Measurements from ENCODE around the gene ELOVL5.
"Not testable (repeated sequence)": the region's sequence is repeated elsewhere in the genome, so short reads cannot be mapped to it uniquely, and the experiment has no call there.

Gene ELOVL5

DNA sequence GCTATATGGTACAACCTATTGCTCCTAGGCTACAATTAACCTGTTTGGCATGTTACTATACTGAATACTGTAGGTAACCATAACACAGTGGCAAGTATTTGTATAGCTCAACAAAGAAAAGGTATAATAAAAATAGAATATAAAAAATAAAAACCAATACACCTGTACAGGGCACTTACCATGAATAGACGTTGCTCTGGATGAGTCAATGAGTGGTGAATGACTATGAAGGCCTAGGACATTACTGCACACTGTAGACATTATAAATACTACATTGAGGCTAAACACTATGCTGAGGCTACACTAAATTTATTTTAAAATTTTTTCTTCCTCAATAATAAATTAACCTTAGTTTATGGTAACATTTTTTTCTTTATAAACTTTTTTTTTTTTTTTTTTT is 18.6 kb downstream of the ELOVL5 start:
- no peaks in the 10 kb centered on the region for H3K27me3 ChIP-seq (ENCODE audit: control insufficient read depth, insufficient read depth, low read length)
- peaks cover 2% of the 10 kb centered on the region; the same call in 1 of the 2 replicates for H3K36me3 ChIP-seq (ENCODE audit: control insufficient read depth, insufficient read depth, low read length)
- H3K9me3 ChIP-seq (ENCODE audit: control insufficient read depth, insufficient read depth, low read length) = no peaks in the 10 kb centered on the region
- WGBS (ENCODE audit: insufficient coverage, insufficient read length) = no CpG with 5 or more reads among the region's 1 CpG
- no peak overlapping the region for H3K4me3 ChIP-seq (ENCODE audit: low read length)
- 0 out of 2 replicates have a peak, but pooled peaks cover 2% of the 10 kb centered on the region for H3K4me1 ChIP-seq (ENCODE audit: control insufficient read depth, insufficient read depth, low read length)
- H3K27ac ChIP-seq (ENCODE audit: low read length) = no peak overlapping the region
- DNase-seq (ENCODE audit: low read depth, low spot score) = no peak

DNA sequence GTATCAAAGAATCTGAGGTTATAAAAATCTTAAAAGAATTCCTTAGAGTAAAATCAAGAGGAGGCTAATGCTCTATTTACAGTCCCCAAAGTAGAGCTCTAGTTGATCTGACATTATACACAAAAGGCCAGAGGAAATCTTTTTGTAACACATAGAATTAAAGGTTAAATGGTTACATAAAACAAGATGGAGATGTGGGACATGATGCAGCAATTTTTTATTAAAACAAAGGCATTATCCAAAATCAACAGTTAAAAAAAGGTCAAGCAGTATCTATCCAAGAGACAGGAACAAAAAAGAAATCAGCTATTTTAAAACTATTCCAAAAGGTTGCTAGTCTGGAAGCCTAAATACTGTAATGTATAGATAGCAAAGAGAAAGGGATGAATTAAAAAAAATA is 20.4 kb downstream of the ELOVL5 start:
- no peaks in the 10 kb centered on the region for H3K27me3 ChIP-seq (ENCODE audit: control insufficient read depth, insufficient read depth, low read length)
- no peaks in the 10 kb centered on the region for H3K9me3 ChIP-seq (ENCODE audit: control insufficient read depth, insufficient read depth, low read length)
- no peak for DNase-seq (ENCODE audit: low read depth, low spot score)
- no peak overlapping the region for H3K27ac ChIP-seq (ENCODE audit: low read length)
- no peak overlapping the region for H3K4me3 ChIP-seq (ENCODE audit: low read length)
- 0 out of 2 replicates have a peak, but pooled peaks cover 2% of the 10 kb centered on the region for H3K4me1 ChIP-seq (ENCODE audit: control insufficient read depth, insufficient read depth, low read length)
- H3K36me3 ChIP-seq (ENCODE audit: control insufficient read depth, insufficient read depth, low read length) = no peaks in the 10 kb centered on the region

DNA sequence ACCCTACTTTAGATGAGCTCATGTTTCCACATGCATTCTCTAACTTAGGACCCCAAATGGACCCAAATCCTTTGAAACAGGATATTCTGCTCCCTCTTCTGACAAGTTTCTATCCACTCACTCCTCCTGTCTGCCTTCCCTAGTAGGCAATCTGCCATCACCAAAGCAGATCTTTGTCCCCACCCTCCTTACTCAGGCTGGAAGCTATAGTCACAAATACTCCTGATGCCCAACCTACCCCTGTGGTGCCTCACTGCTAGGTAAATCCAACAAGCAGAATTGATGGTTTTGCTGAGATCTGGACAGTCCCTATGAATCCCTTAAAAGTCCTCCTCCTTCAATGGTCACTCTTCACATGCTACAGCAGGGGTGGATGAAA is 21.7 kb downstream of the ELOVL5 start:
- H3K9me3 ChIP-seq (ENCODE audit: control insufficient read depth, insufficient read depth, low read length) = no peaks in the 10 kb centered on the region
- DNase-seq (ENCODE audit: low read depth, low spot score) = no peak
- no peak overlapping the region for H3K27ac ChIP-seq (ENCODE audit: low read length)
- no peak overlapping the region for H3K4me3 ChIP-seq (ENCODE audit: low read length)
- 0 out of 2 replicates have a peak, but pooled peaks cover 2% of the 10 kb centered on the region for H3K4me1 ChIP-seq (ENCODE audit: control insufficient read depth, insufficient read depth, low read length)
- no peaks in the 10 kb centered on the region for H3K27me3 ChIP-seq (ENCODE audit: control insufficient read depth, insufficient read depth, low read length)
- no peaks in the 10 kb centered on the region for H3K36me3 ChIP-seq (ENCODE audit: control insufficient read depth, insufficient read depth, low read length)

DNA sequence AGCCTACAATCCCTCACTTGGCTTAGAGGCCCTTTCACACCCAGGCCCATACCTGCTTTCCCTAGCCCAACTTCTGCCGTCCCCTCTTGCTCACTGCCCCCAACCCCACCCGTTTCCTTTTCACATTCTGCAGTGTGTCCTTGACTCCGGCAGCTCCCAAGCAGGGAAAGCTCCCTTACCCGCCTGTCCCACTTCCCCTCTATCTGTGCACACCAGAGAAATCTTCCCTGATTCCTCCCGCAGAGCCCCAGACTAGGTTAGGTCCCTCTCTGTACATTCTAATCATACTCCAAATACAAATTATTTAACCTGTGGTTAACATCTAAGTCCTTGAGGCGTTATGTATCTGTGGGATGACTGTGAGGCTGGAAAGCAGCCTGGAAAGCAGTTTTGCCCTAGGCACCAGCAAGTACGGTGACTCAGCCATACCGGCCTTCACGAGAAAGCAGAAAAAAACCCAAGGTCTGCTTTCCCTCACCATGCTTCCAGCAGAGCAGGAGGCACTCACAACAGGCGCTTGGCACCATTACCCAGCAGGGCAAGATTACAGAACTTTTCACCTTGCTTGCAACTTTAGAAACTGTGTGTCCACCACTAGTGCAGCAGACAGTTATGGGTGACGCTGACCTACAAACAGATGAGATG is 22.3 kb downstream of the ELOVL5 start:
- no peak for DNase-seq (ENCODE audit: low read depth, low spot score)
- WGBS (ENCODE audit: insufficient coverage, insufficient read length) = no CpG with 5 or more reads among the region's 11 CpGs
- no peak overlapping the region for H3K4me3 ChIP-seq (ENCODE audit: low read length)
- H3K27me3 ChIP-seq (ENCODE audit: control insufficient read depth, insufficient read depth, low read length) = no peaks in the 10 kb centered on the region
- H3K4me1 ChIP-seq (ENCODE audit: control insufficient read depth, insufficient read depth, low read length) = 0 out of 2 replicates have a peak, but pooled peaks cover 2% of the 10 kb centered on the region
- no peak overlapping the region for H3K27ac ChIP-seq (ENCODE audit: low read length)
- H3K36me3 ChIP-seq (ENCODE audit: control insufficient read depth, insufficient read depth, low read length) = no peaks in the 10 kb centered on the region
- H3K9me3 ChIP-seq (ENCODE audit: control insufficient read depth, insufficient read depth, low read length) = no peaks in the 10 kb centered on the region

DNA sequence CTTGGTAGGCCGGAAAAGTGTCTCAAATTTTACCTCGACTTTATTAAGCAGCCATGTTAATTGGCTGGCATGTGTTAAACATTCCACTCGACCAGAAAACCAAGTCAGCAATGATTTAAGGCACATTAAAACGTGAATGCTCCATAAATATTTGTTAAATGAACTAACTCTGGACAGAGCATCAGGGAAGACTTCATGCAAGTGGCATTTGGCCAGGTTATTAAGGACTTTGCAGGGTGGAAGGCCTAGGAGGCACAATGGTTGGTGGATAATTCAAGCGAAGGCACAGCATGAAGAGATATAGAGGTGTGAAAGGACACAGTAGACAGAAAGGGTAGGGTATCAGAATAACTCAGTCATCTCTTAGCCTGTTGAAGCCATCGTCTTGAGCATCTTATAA is 23.0 kb downstream of the ELOVL5 start:
- WGBS (ENCODE audit: insufficient coverage, insufficient read length) = no CpG with 5 or more reads among the region's 6 CpGs
- Histone ChIP-seq H3K9me3 (ENCODE audit: control insufficient read depth, insufficient read depth, low read length) (no peaks in the 10 kb centered on the region), H3K4me3 (ENCODE audit: low read length) (no peak overlapping the region), H3K36me3 (ENCODE audit: control insufficient read depth, insufficient read depth, low read length) (no peaks in the 10 kb centered on the region), H3K27ac (ENCODE audit: low read length) (no peak overlapping the region), H3K4me1 (ENCODE audit: control insufficient read depth, insufficient read depth, low read length) (0 out of 2 replicates have a peak, but pooled peaks cover 2% of the 10 kb centered on the region), H3K27me3 (ENCODE audit: control insufficient read depth, insufficient read depth, low read length) (no peaks in the 10 kb centered on the region)
- no peak for DNase-seq (ENCODE audit: low read depth, low spot score)

DNA sequence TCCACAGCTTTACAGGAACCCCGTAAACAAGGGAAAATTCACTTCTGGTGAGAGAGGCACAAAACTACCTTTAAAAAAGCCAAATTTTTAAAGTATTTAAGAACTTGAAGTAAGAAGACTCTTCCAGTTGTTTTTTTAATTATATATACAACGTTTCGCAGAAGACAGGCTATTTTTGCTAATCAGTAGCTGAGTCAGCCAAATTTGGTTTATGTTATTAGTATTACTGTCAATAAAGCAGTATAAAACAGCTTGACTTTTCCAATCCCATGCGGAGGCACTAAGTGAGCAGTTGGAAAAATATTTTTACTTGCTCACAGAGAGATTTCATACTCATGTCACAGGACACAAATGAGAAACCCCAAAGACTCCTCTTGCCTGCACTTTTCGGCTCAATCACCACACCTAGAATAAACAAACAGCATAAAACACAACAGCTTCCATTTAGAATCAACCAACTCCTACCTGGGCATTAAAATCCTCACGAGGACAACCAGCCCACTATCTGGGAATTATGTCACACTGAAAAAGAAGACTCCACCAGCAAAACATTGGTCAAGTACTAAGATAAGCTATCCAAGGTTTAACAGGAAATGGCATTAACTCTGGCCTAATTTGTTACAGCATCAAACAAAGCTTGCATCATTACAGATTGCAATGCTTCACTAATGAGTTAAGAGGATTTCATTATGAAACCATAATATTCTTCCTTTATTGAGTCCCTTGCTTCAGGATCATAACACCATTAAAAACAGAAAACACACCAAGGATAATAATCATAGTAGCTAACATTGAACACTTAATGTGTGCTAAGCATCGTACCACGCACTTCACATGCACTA is 26.3 kb downstream of the ELOVL5 start:
- no peak overlapping the region for H3K4me3 ChIP-seq (ENCODE audit: low read length)
- no peak for DNase-seq (ENCODE audit: low read depth, low spot score)
- no CpG with 5 or more reads among the region's 8 CpGs for WGBS (ENCODE audit: insufficient coverage, insufficient read length)
- 0 out of 2 replicates have a peak, but pooled peaks cover 2% of the 10 kb centered on the region for H3K4me1 ChIP-seq (ENCODE audit: control insufficient read depth, insufficient read depth, low read length)
- no peak overlapping the region for H3K27ac ChIP-seq (ENCODE audit: low read length)
- no peaks in the 10 kb centered on the region for H3K9me3 ChIP-seq (ENCODE audit: control insufficient read depth, insufficient read depth, low read length)
- H3K27me3 ChIP-seq (ENCODE audit: control insufficient read depth, insufficient read depth, low read length) = no peaks in the 10 kb centered on the region
- no peaks in the 10 kb centered on the region for H3K36me3 ChIP-seq (ENCODE audit: control insufficient read depth, insufficient read depth, low read length)

DNA sequence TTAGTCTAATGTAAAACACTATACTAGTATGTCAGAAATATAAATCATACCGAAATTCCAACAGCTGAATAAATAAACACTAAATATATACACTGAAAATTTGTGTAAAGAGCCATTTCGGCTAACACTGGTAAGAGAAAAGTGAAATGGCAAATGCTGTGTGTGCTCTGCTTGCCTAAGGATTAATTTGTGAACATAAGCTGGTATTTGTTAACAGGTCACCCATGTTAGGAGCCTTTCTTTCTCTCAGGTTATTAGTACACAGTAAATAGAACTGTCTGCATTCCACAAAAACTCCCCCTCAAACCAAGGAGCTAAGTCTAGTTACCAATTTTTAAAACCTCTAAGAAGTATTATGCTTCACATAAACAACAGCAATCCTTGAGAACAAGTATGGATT is 27.0 kb downstream of the ELOVL5 start:
- H3K4me3 ChIP-seq (ENCODE audit: low read length) = no peak overlapping the region
- H3K9me3 ChIP-seq (ENCODE audit: control insufficient read depth, insufficient read depth, low read length) = no peaks in the 10 kb centered on the region
- no peaks in the 10 kb centered on the region for H3K27me3 ChIP-seq (ENCODE audit: control insufficient read depth, insufficient read depth, low read length)
- DNase-seq (ENCODE audit: low read depth, low spot score) = no peak
- H3K27ac ChIP-seq (ENCODE audit: low read length) = no peak overlapping the region
- no peaks in the 10 kb centered on the region for H3K36me3 ChIP-seq (ENCODE audit: control insufficient read depth, insufficient read depth, low read length)
- no CpG with 5 or more reads among the region's 2 CpGs for WGBS (ENCODE audit: insufficient coverage, insufficient read length)
- H3K4me1 ChIP-seq (ENCODE audit: control insufficient read depth, insufficient read depth, low read length) = no peaks in the 10 kb centered on the region

DNA sequence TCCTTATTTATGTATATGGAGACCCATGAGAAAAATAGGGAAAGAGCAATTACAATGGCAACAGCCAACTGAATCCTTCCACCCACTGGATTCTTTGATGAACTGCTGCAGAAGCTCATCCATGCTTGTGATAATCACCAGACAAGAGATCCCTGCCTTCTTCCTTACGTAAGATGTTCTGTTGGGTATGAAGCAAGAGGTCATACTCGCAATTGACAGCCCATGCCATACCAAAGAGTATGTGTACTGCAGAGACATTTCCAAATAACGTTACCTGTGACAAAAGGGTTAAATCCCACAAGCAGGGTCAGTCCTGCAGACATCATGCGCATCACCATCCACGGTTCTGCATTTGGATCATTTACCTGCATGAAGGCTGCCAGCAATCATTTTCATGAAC is 27.8 kb downstream of the ELOVL5 start:
- Histone ChIP-seq H3K36me3 (ENCODE audit: control insufficient read depth, insufficient read depth, low read length) (no peaks in the 10 kb centered on the region), H3K9me3 (ENCODE audit: control insufficient read depth, insufficient read depth, low read length) (no peaks in the 10 kb centered on the region), H3K27me3 (ENCODE audit: control insufficient read depth, insufficient read depth, low read length) (no peaks in the 10 kb centered on the region), H3K4me1 (ENCODE audit: control insufficient read depth, insufficient read depth, low read length) (no peaks in the 10 kb centered on the region), H3K27ac (ENCODE audit: low read length) (no peak overlapping the region), H3K4me3 (ENCODE audit: low read length) (no peak overlapping the region)
- no peak for DNase-seq (ENCODE audit: low read depth, low spot score)
- no CpG with 5 or more reads among the region's 5 CpGs for WGBS (ENCODE audit: insufficient coverage, insufficient read length)

DNA sequence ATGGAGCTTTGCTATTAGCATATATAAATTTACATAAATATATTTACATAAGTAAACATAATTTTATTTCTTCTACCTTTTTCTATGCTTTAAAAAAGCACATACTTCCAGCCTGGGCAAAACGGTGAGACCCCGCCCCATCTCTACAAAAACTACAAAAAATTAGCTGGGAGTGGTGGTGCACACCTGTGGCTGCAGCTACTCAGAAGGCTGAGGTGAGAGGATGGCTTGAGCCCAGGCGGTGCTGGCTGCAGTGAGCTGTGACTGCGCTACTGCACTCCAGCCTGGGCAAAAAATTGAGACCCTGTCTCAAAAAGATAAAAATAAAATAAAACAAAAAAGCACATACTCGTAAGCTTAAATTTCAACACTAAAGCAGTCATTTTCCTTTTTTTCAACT is 30.3 kb downstream of the ELOVL5 start:
- H3K9me3 ChIP-seq (ENCODE audit: control insufficient read depth, insufficient read depth, low read length) = no peaks in the 10 kb centered on the region
- no peaks in the 10 kb centered on the region for H3K27me3 ChIP-seq (ENCODE audit: control insufficient read depth, insufficient read depth, low read length)
- H3K36me3 ChIP-seq (ENCODE audit: control insufficient read depth, insufficient read depth, low read length) = no peaks in the 10 kb centered on the region
- no CpG with 5 or more reads among the region's 5 CpGs for WGBS (ENCODE audit: insufficient coverage, insufficient read length)
- no peak overlapping the region for H3K27ac ChIP-seq (ENCODE audit: low read length)
- DNase-seq (ENCODE audit: low read depth, low spot score) = no peak
- H3K4me3 ChIP-seq (ENCODE audit: low read length) = no peak overlapping the region
- H3K4me1 ChIP-seq (ENCODE audit: control insufficient read depth, insufficient read depth, low read length) = no peaks in the 10 kb centered on the region

DNA sequence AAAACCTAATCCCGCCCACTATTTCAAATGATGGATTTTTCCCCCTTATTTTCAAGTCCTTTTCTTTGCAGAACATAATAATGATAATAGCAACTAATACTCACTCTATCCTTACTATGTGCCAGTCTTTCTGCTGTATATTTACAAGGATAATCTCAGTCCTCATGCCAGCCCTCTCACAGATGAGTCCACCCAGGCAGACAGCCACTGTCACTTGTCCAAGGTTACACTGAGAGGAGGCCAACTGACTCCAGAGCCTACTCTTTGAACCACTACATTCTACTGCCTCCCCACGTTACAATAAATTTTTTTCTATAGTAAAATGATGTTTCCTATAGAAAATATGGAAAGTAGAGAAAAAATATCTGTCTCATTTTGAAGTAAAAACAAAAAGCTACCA is 30.9 kb downstream of the ELOVL5 start:
- Histone ChIP-seq H3K27ac (ENCODE audit: low read length) (no peak overlapping the region), H3K27me3 (ENCODE audit: control insufficient read depth, insufficient read depth, low read length) (no peaks in the 10 kb centered on the region), H3K4me1 (ENCODE audit: control insufficient read depth, insufficient read depth, low read length) (no peaks in the 10 kb centered on the region), H3K9me3 (ENCODE audit: control insufficient read depth, insufficient read depth, low read length) (no peaks in the 10 kb centered on the region), H3K4me3 (ENCODE audit: low read length) (no peak overlapping the region), H3K36me3 (ENCODE audit: control insufficient read depth, insufficient read depth, low read length) (no peaks in the 10 kb centered on the region)
- DNase-seq (ENCODE audit: low read depth, low spot score) = no peak
- WGBS (ENCODE audit: insufficient coverage, insufficient read length) = no CpG with 5 or more reads among the region's 2 CpGs

DNA sequence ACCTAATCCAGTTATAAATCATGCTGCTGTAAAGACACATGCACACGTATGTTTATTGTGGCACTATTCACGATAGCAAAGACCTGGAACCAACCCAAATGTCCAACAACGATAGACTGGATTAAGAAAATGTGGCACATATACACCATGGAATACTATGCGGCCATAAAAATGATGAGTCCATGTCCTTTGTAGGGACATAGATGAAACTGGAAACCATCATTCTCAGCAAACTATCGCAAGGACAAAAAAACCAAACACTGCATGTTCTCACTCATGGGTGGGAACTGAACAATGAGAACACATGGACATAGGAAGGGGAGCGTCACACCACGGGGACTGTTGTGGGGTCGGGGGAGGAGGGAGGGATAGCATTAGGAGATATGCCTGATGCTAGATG is 31.5 kb downstream of the ELOVL5 start:
- H3K36me3 ChIP-seq (ENCODE audit: control insufficient read depth, insufficient read depth, low read length); H3K4me3 ChIP-seq (ENCODE audit: low read length); H3K4me1 ChIP-seq (ENCODE audit: control insufficient read depth, insufficient read depth, low read length); H3K27ac ChIP-seq (ENCODE audit: low read length); H3K27me3 ChIP-seq (ENCODE audit: control insufficient read depth, insufficient read depth, low read length); DNase-seq (ENCODE audit: low read depth, low spot score); H3K9me3 ChIP-seq (ENCODE audit: control insufficient read depth, insufficient read depth, low read length): not testable (repeated sequence)
- WGBS (ENCODE audit: insufficient coverage, insufficient read length) = no CpG with 5 or more reads among the region's 8 CpGs
